Uterus (tissue), 2 donors: ENCODE data around the gene GPATCH8.

ENCODE experiments used
- POLR2A ChIP-seq, 2 donors: fragments of 450-650 bp; IDR thresholded peaks; one replicate each; pipeline ENCODE4 v1.6.1; 2016; ENCODE audit warnings: antibody characterized with exemption in 2 of 2, mild to moderate bottlenecking in 1 of 2, moderate library complexity in 1 of 2
- TF ChIP-seq, protein P1 (sequence below), 4 experiments: fragments of 200-600 bp in 2 of 4; fragments of 450-650 bp in 2 of 4; sonication (generic) in 2 of 4; IDR thresholded peaks; one replicate each; pipeline ENCODE4 v1.5.1; 2016 to 2019; ENCODE audit warnings: antibody characterized with exemption in 4 of 4, mild to moderate bottlenecking in 2 of 4, moderate library complexity in 1 of 4

DNA sequence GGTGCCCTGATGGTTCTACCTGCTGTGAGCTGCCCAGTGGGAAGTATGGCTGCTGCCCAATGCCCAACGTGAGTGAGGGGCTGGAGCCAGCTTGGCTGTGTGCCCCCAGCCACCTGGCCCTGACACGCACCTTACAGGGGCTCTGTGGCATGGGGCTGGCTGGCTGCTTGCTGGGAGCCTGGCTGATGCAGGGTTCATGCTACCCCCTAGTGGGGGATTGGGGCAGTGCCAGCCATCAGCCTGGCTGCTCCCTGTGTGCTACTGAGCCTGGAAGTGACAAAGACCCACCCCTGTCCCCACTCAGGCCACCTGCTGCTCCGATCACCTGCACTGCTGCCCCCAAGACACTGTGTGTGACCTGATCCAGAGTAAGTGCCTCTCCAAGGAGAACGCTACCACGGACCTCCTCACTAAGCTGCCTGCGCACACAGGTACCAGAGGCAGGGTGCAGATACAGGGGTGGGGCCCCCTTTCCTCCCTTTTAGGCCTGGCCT is 152.4 kb downstream of the GPATCH8 start:
- TF ChIP-seq, protein P1, sequence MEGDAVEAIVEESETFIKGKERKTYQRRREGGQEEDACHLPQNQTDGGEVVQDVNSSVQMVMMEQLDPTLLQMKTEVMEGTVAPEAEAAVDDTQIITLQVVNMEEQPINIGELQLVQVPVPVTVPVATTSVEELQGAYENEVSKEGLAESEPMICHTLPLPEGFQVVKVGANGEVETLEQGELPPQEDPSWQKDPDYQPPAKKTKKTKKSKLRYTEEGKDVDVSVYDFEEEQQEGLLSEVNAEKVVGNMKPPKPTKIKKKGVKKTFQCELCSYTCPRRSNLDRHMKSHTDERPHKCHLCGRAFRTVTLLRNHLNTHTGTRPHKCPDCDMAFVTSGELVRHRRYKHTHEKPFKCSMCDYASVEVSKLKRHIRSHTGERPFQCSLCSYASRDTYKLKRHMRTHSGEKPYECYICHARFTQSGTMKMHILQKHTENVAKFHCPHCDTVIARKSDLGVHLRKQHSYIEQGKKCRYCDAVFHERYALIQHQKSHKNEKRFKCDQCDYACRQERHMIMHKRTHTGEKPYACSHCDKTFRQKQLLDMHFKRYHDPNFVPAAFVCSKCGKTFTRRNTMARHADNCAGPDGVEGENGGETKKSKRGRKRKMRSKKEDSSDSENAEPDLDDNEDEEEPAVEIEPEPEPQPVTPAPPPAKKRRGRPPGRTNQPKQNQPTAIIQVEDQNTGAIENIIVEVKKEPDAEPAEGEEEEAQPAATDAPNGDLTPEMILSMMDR (IDR thresholded peaks at IDR 0.05) = peak; percentile 32 to 64 (median 55)
- no peak for TF ChIP-seq POLR2A (IDR thresholded peaks at IDR 0.05)
